Keratinocyte (primary cell): ENCODE results near the gene ANKRD18B. TPM values are rescaled to one million over a fixed set of nuclear protein-coding genes. Genes with fewer than 3 reads are reported as not detected.
A peak's percentile ranks its signal among the peaks of the same experiment; 100 is the strongest.
"Not testable (repeated sequence)": the region's sequence is repeated elsewhere in the genome, so short reads cannot be mapped to it uniquely, and the experiment has no call there.

Experiments
- DNase-seq: peaks from one replicate; pipeline ENCODE4 v3.0.0-alpha.2; 2011; ENCODE audit warnings: low read depth, missing footprints, low spot score
- FAIRE-seq: peaks from 2 replicates; lab custom pipeline; 2011; peaks lifted over from hg19 to GRCh38; lab: Jason Lieb, UNC
- H2AFZ ChIP-seq: 2 replicates; pipeline ENCODE4 v1.6.0; 2012; ENCODE audit warnings: low read length, control low read depth, inconsistent platforms; ENCODE audit not compliant: control insufficient read depth
- H3K27ac ChIP-seq: 2 replicates; pipeline ENCODE4 v1.5.1; 2011; ENCODE audit warnings: low read length; ENCODE audit not compliant: control insufficient read depth, insufficient read depth
- H3K27me3 ChIP-seq: 3 replicates; pipeline ENCODE4 v1.6.0; 2011; ENCODE audit warnings: low read length; ENCODE audit not compliant: control insufficient read depth, insufficient read depth; ENCODE audit errors: extremely low read depth
- H3K36me3 ChIP-seq, 2 experiments: 2 replicates in 1 of 2; 3 replicates in 1 of 2; pipeline ENCODE4 v1.5.1; 2011; ENCODE audit warnings: low read length in 2 of 2, mild to moderate bottlenecking in 1 of 2; ENCODE audit not compliant: control insufficient read depth in 2 of 2, insufficient read depth in 2 of 2; ENCODE audit errors: extremely low read depth in 1 of 2
- H3K4me1 ChIP-seq: 3 replicates; pipeline ENCODE4 v1.5.1; 2011; ENCODE audit warnings: low read length; ENCODE audit not compliant: control insufficient read depth, insufficient read depth; ENCODE audit errors: extremely low read depth
- H3K4me2 ChIP-seq: 3 replicates; pipeline ENCODE4 v1.6.0; 2011; ENCODE audit warnings: low read depth, low read length; ENCODE audit not compliant: control insufficient read depth, insufficient read depth; ENCODE audit errors: extremely low read depth
- H3K4me3 ChIP-seq, 3 experiments: fragments of 200-600 bp in 1 of 3; sonication (generic) in 1 of 3; 2 replicates in 2 of 3; 3 replicates in 1 of 3; pipeline ENCODE4 v1.5.1; 2011 to 2016; ENCODE audit warnings: low read length in 3 of 3, mild to moderate bottlenecking in 3 of 3, control low read depth in 2 of 3, inconsistent platforms in 1 of 3, low read depth in 1 of 3, mixed read lengths in 1 of 3, mixed run types in 1 of 3, moderate library complexity in 1 of 3; ENCODE audit not compliant: control insufficient read depth in 2 of 3, insufficient read depth in 2 of 3; ENCODE audit errors: extremely low read depth in 1 of 3
- H3K79me2 ChIP-seq: 2 replicates; pipeline ENCODE4 v1.6.0; 2012; ENCODE audit warnings: low read length; ENCODE audit not compliant: control insufficient read depth, insufficient read depth
- H3K9ac ChIP-seq: 3 replicates; pipeline ENCODE4 v1.6.0; 2011; ENCODE audit warnings: low read length; ENCODE audit not compliant: control insufficient read depth, insufficient read depth; ENCODE audit errors: extremely low read depth
- H3K9me1 ChIP-seq: 3 replicates; pipeline ENCODE4 v1.6.0; 2011; ENCODE audit warnings: low read length; ENCODE audit not compliant: control insufficient read depth, insufficient read depth; ENCODE audit errors: extremely low read depth
- H3K9me3 ChIP-seq: 2 replicates; pipeline ENCODE4 v1.5.1; 2012; ENCODE audit warnings: low read depth, low read length; ENCODE audit not compliant: control insufficient read depth
- H4K20me1 ChIP-seq: 3 replicates; pipeline ENCODE4 v1.6.0; 2011; ENCODE audit warnings: low read length; ENCODE audit not compliant: control insufficient read depth, insufficient read depth; ENCODE audit errors: extremely low read depth
- CTCF ChIP-seq, 3 experiments: IDR thresholded peaks in 1 of 3; conservative IDR thresholded peaks in 1 of 3; optimal IDR thresholded peaks in 1 of 3; 2 replicates in 2 of 3; 3 replicates in 1 of 3; pipeline versions ENCODE3 to v1.5.1; 2011; ENCODE audit warnings: low read length in 3 of 3, mild to moderate bottlenecking in 3 of 3, moderate library complexity in 2 of 3, control low read depth in 1 of 3, inconsistent platforms in 1 of 3; ENCODE audit not compliant: insufficient read depth in 2 of 3; ENCODE audit errors: extremely low read depth in 1 of 3
- EZH2 ChIP-seq: IDR thresholded peaks from one replicate; pipeline ENCODE4 v1.6.1; 2012; ENCODE audit warnings: inconsistent platforms, mild to moderate bottlenecking, low read length, moderate library complexity
- dilution Hi-C: fragments of 300-500 bp; cut with MboI; formaldehyde crosslinking; loops from one replicate; pipeline ENCODE4 v1.7.0; 2020; ENCODE audit warnings: low sequenced_read_pairs; ENCODE audit not compliant: extremely low pct_ligation_motif_present
- polyA minus RNA-seq, 3 experiments: library from RNA; depleted of rRNA, polyadenylated mRNA; stranded (reverse); fragments of >200 nt; gene quantifications; 1 replicate in 1 of 3; 2 replicates in 1 of 3; 3 replicates in 1 of 3; pipeline ENCODE4 v1.2.3, GENCODE V29; 2011
- polyA plus RNA-seq, 5 experiments: library from polyadenylated mRNA; depleted of rRNA in 3 of 5; stranded (reverse) in 3 of 5; stranded (forward) in 1 of 5; unstranded in 1 of 5; fragments of >200 nt; gene quantifications; 1 replicate in 1 of 5; 2 replicates in 3 of 5; 3 replicates in 1 of 5; pipeline versions ENCODE4 v1.2.1 to v1.2.3, GENCODE V29; 2011 to 2012; ENCODE audit warnings: missing spikeins in 2 of 5, low read depth in 1 of 5, low replicate concordance in 1 of 5

Gene ANKRD18B
- polyA plus RNA-seq (1.1 to 16.9 TPM (median 2.9 TPM) in 3 replicates), polyA minus RNA-seq (0.49 to 5.2 TPM (median 1.2 TPM) in 3 replicates)
- 9.1 TPM for polyA plus RNA-seq (2011; ENCODE audit: low read depth)
- polyA plus RNA-seq (2011; cell fraction: cytosol; rRNA removed): 1.2 and 20.5 TPM in 2 replicates
- polyA plus RNA-seq (2011; cell fraction: nucleus; rRNA removed): 9.4 and 15.1 TPM in 2 replicates
- 4.1 and 5.1 TPM in 2 replicates for polyA plus RNA-seq (2012; ENCODE audit: low replicate concordance)
- 1.3 TPM for polyA minus RNA-seq (2011; cell fraction: cytosol; rRNA and poly(A)+ RNA removed)
- polyA minus RNA-seq (2011; cell fraction: nucleus; rRNA and poly(A)+ RNA removed): 4.1 and 7.8 TPM in 2 replicates

GRCh38 chr9:33523397-33524305 lies at the start of gene ANKRD18B:
ANKRD18B (plus strand) TSS chr9:33524251; CDS start chr9:33524490, 239 bp downstream.
- TF ChIP-seq CTCF (optimal IDR thresholded peaks at IDR 0.05 in 1 of 3, IDR thresholded peaks at IDR 0.05 in 1 of 3, conservative IDR thresholded peaks at IDR 0.05 in 1 of 3; ENCODE audit: extremely low read depth in 1 of 3, insufficient read depth in 2 of 3, low read length in 3 of 3): peak in 2 of 3 experiments; percentile 6 to 56
- peak within 1 kb of the TSS; percentile 72 to 79 (median 73) for H3K4me3 ChIP-seq
- H2AFZ ChIP-seq: peak within 1 kb of the TSS; percentile 89
- H3K9me1 ChIP-seq, H3K9me3 ChIP-seq, dilution Hi-C loops, H3K79me2 ChIP-seq, FAIRE-seq, H4K20me1 ChIP-seq, H3K27me3 ChIP-seq, H3K36me3 ChIP-seq, DNase-seq, H3K4me1 ChIP-seq: not testable (repeated sequence)
- peak within 1 kb of the TSS; percentile 75 for H3K4me2 ChIP-seq
- H3K9ac ChIP-seq: peak within 1 kb of the TSS; percentile 89
- H3K27ac ChIP-seq: peak within 1 kb of the TSS; percentile 76

- H3K27ac ChIP-seq: no peak overlapping the region
- H2AFZ ChIP-seq: no peak overlapping the region
- H3K36me3 ChIP-seq: peaks cover 8 to 11% of the 10 kb centered on the region in 2 experiments
- peaks cover 19% of the 10 kb centered on the region for H3K4me1 ChIP-seq
- H3K27me3 ChIP-seq: no peaks in the 10 kb centered on the region
- TF ChIP-seq EZH2 (no peak), CTCF (optimal IDR thresholded peaks at IDR 0.05 in 1 of 3, IDR thresholded peaks at IDR 0.05 in 1 of 3, conservative IDR thresholded peaks at IDR 0.05 in 1 of 3; ENCODE audit: extremely low read depth in 1 of 3, insufficient read depth in 2 of 3, low read length in 3 of 3) (no peak)
- no peaks in the 10 kb centered on the region for H3K9me3 ChIP-seq
- no peaks in the 10 kb centered on the region for H4K20me1 ChIP-seq
- H3K9me1 ChIP-seq: no peaks in the 10 kb centered on the region
- H3K4me3 ChIP-seq: no peak overlapping the region
- DNase-seq (no peak), FAIRE-seq (no peak)
- no peak overlapping the region for H3K9ac ChIP-seq
- dilution Hi-C loops: no loop called here
- H3K79me2 ChIP-seq: peaks cover 30% of the 10 kb centered on the region
- no peak overlapping the region for H3K4me2 ChIP-seq
These were observed 48.7 kb upstream of the ANKRD18B start for GRCh38 chr9:33475357-33475756.
